ENCODE measurements around the gene NRF1.

Gene NRF1

DNA sequence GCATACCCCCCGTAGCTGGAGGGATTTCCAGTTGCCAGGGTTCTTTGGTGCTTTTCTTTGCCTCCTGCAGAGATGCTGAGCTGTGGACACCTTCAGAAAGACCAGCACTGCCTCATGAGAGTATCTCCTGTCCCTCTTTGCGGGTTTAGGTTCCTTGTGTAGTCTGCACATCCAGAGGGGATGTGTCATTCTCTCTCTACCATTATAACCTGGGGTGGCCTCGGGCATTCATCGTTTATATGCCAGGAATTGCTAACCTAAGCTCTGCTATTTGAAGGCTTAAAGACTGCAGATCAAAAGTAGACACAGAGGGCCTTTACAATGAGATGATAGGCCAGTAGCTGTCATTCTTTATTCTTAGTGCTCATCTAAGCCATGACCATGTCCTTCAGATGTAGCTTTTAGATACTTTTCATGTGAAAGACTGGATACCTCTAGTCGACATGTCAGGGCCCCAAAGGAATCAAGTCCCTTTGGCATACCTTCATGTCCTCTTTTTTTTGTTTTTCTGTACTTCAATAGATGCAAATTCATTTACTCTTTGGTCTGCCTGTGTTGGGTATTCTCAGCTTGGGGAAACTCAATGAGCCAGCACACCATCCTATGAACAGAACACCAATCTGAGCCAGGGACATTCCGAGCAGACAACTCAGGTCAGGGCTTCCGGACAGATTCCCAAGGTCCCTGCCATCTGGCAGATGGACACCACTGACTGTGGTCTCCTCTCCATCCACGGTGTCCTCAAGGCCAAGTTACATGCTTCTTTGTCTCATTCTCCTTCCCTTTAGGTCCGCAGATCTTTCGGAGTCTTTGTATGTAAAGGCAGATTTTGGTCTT lies 129.3 kb downstream of the NRF1 start:
- no peak for DNase-seq (ENCODE audit: low spot score)

DNA sequence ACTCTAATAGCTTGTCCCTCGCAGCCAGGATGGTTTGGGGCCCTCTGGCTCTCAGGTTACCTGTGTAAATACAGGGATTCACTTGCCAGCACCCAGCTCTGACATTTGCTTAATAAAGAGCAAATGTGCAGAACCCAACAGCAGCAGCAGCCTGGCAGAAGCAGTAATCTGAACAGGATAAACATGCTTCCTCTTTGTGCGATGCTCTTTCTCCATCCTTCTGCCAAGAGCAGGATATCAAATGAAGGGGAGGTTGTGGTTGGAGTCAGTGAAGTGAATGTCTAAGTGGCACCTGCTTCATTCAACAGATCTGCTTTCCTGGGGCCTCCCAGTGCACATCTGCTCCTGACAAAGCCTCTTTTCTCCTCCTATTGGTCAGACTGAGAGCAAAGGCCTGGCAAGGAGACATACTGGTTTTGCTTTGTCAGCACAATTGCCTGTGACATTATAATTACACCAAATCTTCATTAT lies 130.3 kb downstream of the NRF1 start:
- peak; percentile 59 for DNase-seq (ENCODE audit: low spot score)

DNA sequence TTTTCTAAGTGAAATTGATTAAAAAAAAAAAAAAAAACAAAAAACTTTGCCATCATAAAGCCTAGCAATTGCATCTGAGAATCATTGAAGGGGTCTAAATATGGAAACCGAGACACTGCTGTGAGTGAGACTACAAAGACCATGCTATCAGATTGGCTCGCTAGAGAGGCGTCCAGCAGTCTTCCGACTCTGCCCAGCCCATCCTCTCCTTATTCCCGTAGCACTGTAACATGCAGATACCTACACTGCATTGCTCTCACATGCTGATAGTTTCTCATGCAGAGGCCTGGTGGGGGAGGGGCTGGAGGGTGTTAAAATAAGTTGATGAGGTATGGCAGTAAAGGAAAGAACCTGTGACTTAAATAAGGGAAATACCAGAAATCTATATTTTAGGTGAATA lies 130.7 kb downstream of the NRF1 start:
- no peak for DNase-seq (ENCODE audit: low spot score)

DNA sequence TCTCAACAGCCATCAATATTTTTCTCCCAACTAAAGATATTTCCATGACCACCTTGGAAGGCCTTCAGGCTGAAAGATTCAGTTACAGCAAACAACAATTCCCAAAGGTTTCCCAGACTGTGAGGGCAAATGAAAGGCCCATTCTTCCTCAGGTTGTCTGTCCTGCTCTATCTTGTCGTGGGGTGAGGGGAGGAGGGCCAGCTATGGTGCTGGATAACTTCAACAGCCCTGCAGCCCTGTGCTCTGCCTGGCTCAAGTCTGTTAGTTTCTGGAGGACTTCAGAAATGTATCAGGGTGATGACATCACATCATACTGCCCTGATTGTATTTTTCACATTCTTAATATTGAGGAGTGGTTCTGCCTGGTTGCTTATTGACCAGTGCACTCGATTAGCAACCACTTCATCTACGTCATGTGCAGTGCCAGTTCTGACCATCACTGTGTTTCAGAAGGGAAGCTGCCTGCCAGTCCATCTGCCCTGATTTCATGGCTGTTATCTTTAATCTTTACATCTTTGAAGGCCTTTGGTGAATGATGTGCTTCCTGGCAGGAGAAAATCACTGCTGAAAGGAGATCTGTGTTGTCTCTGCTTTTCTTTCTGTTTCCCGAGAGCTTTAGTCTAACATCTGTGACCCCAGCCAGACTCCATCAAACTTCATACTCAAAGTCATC lies 135.5 kb downstream of the NRF1 start:
- no peak for DNase-seq (ENCODE audit: low spot score)

DNA sequence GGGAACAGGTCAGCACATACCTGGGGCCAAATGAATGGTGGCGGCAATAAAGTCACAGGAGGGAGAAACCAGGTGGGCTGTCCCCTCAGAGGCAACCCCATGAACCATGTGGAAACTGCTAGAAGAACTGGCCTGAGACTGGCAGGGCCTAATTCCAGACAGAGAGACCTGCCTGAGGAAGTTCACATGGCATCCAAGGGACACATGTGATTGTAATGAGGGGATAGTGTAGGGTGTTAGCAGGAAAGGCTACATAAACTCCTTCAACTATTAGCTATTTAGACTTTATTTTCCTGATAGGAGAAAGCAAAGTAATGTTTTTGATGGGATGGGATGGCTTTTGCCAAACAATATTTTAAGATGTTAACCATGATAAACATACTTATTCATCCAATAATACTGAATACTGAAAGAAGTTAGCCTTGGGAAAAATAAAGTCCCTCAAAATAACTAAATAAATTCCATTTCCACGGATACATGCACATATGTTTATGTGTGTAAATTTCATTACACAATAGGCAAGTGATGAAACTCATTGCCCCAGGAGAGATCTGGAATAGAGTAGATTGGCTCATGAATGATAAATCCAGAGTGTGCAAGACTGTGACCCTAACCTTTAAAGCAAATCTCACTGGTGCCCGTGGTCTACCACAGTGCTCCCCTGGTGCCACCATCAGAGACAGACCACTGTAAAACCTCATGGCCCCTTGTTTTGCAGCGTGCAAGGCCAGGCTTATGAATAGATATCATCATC lies 137.0 kb downstream of the NRF1 start:
- DNase-seq (ENCODE audit: low spot score): no peak

DNA sequence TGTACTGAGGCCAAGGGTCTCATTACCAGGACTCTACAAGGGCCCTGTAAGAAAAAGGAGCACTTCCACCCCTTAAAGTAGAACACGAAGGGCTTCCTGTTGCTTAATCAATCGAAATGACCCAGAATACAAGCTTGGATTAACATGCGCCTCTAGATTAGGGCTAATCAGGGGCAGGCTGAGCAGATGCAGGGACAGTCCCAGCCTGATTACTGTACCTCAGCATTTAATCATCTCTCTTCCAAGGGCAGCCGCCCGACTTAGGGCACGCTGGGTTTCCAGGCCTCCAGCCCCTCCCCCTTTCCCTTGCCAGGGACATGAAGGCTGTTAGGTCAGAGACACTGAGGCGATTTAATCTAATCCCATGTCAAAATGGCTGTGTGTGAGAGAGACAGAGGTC lies 138.6 kb downstream of the NRF1 start:
- DNase-seq (ENCODE audit: low spot score): no peak

DNA sequence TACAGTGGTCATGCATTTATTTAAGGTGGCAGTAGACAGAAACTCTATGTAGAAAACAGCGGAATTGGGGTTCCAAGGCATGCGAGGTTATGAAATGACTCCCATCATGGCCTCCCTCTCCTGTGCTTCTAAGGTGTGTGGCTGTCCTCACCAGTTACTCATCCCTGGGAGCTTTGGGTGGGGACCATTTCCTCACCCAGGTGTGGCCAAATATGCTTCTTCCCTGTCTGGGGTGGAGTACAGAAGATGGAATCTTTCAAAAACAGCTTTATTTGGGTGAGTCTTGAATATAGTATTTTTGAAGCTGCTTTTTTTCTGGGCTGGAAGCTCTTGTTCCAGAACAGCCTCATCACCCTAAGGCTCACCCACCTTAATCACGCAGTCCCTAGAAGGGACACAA lies 139.0 kb downstream of the NRF1 start:
- DNase-seq (ENCODE audit: low spot score): no peak

DNA sequence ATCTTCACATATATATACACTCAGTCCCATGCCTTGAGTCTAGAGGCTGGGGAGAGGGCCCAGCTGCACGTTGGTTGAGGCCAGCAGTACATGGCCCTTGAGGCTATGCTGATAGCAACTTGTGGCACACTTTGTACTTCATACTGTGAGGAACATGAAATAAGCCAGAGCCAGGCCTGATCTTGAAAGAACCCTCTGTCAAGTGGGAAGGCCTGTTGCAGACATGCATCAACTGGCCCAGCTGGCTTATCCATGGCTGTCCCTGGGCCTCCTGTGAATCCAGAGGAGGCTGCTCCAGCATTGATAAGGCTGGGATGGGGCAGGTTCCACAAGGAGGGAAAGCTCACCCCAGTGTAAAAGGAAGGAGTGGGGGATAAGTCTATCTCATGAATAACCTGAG lies 140.4 kb downstream of the NRF1 start:
- DNase-seq (ENCODE audit: low spot score): no peak

DNA sequence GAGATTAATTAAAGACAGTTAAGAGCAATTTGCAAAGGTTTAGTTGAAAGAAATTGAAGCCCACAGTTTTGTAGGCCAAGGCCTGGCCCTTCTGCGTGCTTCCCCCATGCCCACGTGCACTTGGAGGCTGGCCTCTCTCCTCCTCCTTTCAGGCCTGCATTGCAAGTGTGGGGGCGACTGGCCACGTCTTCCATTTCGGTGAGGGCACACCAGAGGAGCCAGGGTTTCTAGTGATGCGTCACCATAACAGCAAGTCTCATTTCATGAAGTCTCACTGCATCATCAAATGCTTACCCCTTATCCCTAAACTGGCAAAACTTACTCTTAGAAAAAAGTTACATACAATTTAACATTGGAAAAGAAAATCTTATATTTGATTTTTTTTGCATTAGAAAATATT lies 141.2 kb downstream of the NRF1 start:
- no peak for DNase-seq (ENCODE audit: low spot score)

DNA sequence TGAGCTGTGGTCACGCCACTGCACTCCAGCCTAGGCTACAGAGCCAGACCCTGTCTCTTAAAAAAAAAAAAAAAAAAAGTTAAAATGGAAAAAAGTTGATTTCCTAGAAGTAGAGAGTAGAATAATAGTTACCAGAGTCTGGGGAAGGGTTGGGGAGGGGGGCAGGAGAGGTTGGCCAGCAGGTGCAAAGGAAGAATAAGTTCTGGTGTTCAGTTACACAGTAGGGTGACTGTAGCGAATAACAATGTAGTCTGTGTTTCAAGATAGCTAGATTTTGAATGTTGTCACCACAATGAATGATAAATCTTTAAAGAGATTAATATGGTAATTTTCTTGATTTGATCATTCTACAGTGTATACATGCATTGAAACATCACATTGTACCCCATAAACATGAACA lies 142.9 kb downstream of the NRF1 start:
- DNase-seq (ENCODE audit: low spot score): no peak

DNA sequence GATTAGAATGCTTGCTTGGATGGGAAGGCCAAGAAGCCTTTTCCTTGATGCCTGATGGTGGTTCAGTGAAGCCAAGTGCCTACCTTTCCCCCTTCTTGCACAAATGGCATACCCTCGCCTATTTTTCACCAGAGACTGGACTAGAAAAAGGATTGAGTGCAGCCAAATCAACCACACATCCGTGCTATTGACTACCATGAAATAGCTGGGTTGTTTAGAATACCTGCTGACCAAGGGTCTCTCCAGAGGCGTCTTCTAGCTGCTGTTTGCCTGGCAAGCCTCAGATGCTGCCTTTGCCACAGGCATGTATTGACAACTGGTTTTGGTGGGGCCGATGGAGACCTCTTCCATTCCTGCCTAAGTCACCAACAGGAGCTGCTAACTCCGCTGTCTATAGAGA lies 146.5 kb downstream of the NRF1 start:
- no peak for DNase-seq (ENCODE audit: low spot score)

DNA sequence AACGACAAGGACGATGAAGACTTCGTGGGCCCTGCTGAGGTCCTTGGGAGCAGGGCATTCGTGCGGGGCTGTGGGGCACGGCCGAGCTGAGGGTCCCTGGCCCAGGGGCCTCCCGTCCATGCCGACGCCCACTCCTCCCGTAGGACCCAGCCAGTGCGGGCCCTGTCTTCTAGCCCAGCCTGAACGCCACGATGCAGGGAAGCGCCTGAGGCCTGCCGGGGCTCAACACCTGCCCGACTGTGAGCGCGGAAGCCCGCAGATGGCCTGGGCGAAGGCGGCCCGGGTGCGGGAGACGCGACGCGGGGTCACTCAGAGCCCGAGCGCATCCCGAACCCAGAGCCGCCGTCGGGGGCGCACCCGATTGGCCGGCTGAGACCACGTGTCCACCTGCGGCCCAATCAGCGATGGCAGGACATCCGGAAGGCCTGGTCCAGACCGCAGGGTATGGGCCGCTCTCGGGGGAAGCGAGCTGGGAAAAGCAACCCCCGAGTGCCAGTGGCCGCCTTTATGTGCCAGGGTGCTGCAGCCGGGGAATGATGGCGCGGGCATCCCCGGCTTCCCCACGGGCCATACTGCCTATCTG lies 151.0 kb downstream of the NRF1 start:
- DNase-seq (ENCODE audit: low spot score): no peak

DNA sequence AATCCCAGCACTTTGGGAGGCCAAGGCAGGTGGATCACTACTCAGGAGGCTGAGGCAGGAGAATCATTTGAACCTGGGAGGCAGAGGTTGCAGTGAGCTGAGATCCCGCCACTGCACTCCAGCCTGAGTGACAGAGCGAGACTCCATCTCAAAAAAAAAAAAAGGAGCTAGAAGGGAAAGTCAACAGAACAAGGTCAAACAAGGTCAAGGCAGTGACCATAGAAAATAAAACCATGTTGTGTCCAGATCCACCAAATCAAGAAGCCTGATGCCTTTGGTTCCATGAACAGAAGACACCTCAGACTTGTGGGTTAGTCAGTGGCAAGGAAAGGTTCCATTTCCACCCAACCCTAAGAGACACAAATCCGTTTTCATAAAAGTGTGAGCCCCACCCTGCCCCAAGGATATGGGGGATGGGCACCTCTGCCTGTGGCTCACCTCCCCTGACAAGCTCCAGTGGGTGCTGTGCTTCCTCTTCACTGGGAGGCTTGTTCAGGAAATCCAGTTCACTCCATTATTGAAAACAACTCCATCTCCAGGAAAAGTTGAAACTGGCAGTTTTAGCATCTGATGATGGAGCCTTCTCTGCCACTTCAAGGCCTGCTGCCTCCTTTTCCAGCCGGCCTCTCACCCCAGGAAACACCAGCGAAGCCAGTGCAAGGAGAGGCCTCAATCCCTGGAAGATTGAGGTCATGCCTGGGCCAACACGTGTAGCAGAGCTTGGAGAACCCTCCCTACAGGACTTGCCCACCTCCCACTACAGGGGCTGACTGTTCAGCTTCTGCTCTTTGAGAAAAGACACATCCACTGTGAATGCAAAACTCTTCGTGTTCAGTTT lies 152.9 kb downstream of the NRF1 start:
- no peak for DNase-seq (ENCODE audit: low spot score)

DNA sequence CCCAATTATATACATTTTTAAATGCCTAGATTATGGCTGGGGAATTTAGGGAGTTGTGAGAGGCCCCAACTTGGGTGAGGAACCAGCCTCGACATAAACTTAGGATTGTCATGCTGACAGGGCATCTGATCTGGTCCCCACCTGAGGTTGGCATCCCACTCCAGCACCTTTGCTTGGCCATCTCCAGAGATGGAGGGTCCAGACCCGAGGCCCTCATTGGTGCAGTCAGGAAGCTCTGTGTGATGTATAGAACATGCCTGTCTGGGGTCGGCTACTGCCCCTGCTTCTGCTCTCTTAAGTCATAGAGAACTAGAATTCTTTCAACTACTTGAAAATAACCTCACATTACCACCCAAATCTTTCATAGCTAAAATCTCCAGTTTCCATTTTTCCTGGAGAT lies 153.8 kb downstream of the NRF1 start:
- DNase-seq (ENCODE audit: low spot score): no peak

DNA sequence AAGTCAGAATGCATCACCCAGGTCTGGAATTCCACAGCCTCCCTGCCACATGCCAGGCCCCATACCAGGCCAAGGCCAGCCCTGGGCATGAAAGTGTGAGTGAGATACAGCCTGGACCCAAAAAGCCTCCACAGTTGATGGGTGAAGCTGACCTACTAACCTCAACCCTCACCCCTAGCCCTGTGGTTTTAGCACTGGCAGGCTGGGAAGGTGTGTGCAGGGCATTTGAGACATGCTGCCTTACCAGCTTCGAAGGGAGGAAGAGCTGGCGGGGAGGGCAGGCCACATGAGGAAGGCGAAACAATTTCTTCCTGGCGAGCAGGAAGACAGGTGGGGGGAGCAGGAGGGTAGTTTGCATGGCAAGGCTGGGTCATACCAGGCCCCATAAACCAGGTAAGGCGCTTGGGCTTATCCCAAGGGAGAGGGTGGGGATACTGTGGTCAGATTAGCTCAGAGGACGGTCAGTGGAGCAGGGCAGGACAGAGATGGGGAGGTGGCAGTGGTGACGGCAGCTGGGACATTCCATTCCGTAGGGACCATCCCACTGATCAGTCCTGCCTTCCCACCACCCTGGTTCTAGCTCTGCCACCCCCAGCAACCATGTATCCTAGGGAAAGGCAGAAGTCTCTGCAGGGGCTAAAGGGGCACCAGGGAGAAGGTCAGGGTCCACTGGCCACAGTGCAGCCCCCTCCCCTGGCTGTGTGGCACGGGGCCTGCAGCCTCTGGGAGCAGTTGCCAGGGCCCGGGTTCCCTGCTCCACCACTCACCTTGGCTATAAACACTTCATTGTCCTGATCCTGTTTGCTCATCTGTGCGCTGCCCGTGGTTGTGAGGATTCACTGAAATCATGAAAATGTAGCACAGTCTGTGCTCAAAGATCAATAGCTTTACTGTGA lies 155.8 kb downstream of the NRF1 start:
- no peak for DNase-seq (ENCODE audit: low spot score)

DNA sequence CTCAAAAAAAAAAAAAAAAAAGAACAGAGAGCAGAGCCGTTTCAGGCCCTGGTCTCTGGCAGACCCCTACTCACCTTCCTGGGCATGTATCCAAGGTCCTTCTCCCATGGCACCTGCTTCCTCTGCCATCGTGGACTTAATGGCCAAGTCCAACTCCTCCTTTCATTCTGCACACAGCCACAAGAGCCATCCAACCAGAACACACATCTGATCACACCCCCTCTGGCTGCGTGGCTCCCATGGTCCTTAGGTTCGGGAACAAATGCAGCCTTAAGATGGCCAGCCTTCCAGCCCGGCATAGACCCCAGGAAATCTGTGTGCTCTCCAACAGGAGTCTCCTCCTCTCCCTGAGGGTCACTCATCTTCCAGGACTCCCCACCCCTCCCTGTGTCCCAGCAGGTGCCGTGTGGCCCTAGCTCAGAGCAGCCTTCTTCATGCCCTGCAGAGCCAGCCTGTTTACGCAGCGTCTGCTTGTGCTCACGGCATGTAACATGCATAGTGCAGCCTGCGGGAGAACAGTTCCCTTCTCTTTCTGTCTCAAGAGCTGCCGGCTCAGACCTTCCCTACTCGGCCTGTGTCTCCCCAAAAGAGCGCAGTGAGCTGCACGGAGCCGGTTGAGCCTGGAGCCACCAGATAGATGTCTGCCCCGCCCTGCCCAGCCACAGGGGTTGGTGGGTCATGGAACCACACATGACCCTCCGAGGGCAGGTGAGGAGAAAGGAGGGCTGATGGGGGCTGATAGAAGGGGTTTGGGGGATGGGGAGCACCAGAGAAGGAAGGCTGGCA lies 157.3 kb downstream of the NRF1 start:
- DNase-seq (ENCODE audit: low spot score): no peak

DNA sequence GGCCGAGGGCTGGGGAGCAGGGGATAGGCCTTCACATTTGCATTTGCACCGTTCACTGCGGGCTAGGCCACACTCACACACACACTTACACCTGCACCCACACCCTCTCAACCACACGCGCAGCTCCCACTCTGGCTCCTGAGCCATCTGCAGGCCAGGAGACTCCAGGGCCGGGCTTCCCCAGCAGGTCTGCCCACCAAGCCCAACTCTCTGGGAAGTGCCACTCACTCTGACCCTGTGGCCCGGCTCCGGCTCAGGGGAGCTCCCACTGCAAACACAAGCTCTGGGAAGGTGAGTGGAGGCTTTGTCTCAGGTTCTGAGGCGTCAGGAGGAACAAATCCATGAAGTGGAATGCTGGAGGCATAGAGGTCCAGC lies 157.9 kb downstream of the NRF1 start:
- no peak for DNase-seq (ENCODE audit: low spot score)

DNA sequence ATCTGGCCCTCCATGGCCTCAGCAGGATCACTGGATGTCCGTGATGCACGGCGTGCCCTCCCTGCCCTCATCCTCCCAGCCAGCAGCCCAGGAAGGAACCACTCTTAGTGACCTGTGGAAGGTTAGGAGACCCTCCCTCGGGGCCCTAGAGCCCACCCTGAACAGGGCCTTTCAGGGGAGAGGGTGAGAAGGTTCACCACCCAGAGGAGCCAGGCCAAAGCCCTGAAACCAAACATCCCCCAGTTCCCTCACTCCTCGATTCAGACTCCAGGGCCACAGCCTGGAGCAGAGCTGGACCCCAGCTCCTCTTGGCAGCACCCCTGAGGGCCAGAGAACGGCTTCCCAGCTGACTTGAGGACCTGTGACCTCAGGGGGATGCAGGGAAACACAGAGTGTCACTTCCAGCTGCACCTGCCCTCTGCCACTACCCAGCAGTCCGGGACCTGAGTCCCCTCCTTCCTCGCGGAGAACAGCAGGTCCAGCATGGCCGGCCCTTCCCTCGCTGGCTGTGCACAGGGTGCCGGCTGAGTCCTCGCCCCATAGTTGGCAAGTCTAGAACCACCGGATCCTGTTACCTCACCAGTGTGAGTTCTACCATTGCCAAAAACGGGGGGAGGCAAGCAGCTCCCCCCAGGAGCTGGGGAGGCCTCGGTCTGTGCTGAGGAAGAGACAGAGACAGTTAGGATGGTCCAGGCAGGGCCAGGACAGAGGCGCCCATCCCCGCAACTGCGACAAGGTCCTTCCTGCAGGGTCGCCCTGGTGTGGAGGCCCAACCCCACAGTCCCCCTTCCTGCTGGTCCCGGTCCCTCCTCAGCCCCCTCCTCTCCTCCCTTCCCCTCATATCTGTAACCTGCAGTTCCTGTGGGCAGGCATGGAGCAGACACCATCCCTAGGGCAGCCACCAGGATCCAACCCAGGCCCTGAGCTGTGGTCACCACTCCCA lies 158.6 kb downstream of the NRF1 start:
- DNase-seq (ENCODE audit: low spot score): no peak

Measured in Ammon's horn (tissue), 1 donor.